Erythroblast (primary cell): Measurements from ENCODE around the gene OR52E6.

Experiments
- DNase-seq, 2 experiments: peaks; one replicate each; lab custom pipeline; 2025; lab: John Stamatoyannopoulos, UW
- GATA1 ChIP-seq: IDR thresholded peaks from 2 replicates; pipeline ENCODE4 v1.6.1; 2011; ENCODE audit warnings: low read depth, mild to moderate bottlenecking, control low read depth, low read length, moderate library complexity
- POLR2A ChIP-seq: IDR thresholded peaks from 2 replicates; pipeline ENCODE4 v1.6.1; 2011; ENCODE audit warnings: mild to moderate bottlenecking, low read length

Gene OR52E6

GRCh38 chr11:5841797-5842196, at the start of gene OR52E6:
TSS of gene OR52E6 (minus strand) at chr11:5841897. CDS start at chr11:5841897, 0 bp downstream.
- TF ChIP-seq GATA1, result no peak
- TF ChIP-seq POLR2A, result no peak
- no peak for DNase-seq

- peak; percentile 21 to 50 for DNase-seq
- no peak for TF ChIP-seq POLR2A
- TF ChIP-seq GATA1, result no peak
These were observed 49.6 kb upstream of the OR52E6 start for GRCh38 chr11:5891216-5891800.

GRCh38 chr11:5887661-5888060, 46.0 kb upstream of the OR52E6 start:
- DNase-seq, result no peak
- TF ChIP-seq GATA1 (no peak), POLR2A (no peak)

GRCh38 chr11:5887172-5887571, 45.5 kb upstream of the OR52E6 start:
- TF ChIP-seq GATA1, result no peak
- TF ChIP-seq POLR2A, result no peak
- DNase-seq, result no peak

GRCh38 chr11:5881756-5882155, 40.1 kb upstream of the OR52E6 start:
- TF ChIP-seq POLR2A (no peak), GATA1 (no peak)
- no peak for DNase-seq

- no peak for DNase-seq
- TF ChIP-seq GATA1 (no peak), POLR2A (no peak)
These were observed 38.6 kb upstream of the OR52E6 start, which contains the start of gene OR52E4 for GRCh38 chr11:5880329-5880728. TSS of gene OR52E4 (plus strand) at chr11:5880629. CDS start at chr11:5884293, 3,664 bp downstream.

GRCh38 chr11:5878564-5878963, 36.9 kb upstream of the OR52E6 start:
- TF ChIP-seq POLR2A, result no peak
- no peak for TF ChIP-seq GATA1
- no peak for DNase-seq

- DNase-seq, result no peak
- TF ChIP-seq POLR2A (no peak), GATA1 (no peak)
These were observed 24.1 kb upstream of the OR52E6 start for GRCh38 chr11:5865826-5866225.

GRCh38 chr11:5857590-5857989, 15.9 kb upstream of the OR52E6 start, which contains the start of gene OR52E8:
TSS of gene OR52E8 (minus strand) at chr11:5857690. CDS start at chr11:5857690, 0 bp downstream.
- DNase-seq, result no peak
- no peak for TF ChIP-seq POLR2A
- no peak for TF ChIP-seq GATA1

- TF ChIP-seq POLR2A, result no peak
- no peak for TF ChIP-seq GATA1
- DNase-seq, result no peak
These were observed 9.3 kb upstream of the OR52E6 start for GRCh38 chr11:5851002-5851401.

- TF ChIP-seq GATA1 (no peak), POLR2A (no peak)
- no peak for DNase-seq
These were observed 6.0 kb upstream of the OR52E6 start for GRCh38 chr11:5847711-5848110.

GRCh38 chr11:5846701-5847100, 5.0 kb upstream of the OR52E6 start:
- no peak for DNase-seq
- TF ChIP-seq POLR2A (no peak), GATA1 (no peak)

- TF ChIP-seq GATA1, result no peak
- no peak for TF ChIP-seq POLR2A
- no peak for DNase-seq
These were observed 4.0 kb downstream of the OR52E6 start for GRCh38 chr11:5837695-5838094.

GRCh38 chr11:5833446-5833845, 8.3 kb downstream of the OR52E6 start:
- DNase-seq, result no peak
- TF ChIP-seq POLR2A (no peak), GATA1 (no peak)

GRCh38 chr11:5831196-5831829, 10.4 kb downstream of the OR52E6 start:
- no peak for TF ChIP-seq GATA1
- TF ChIP-seq POLR2A, result no peak
- DNase-seq, result no peak
